NB4 (cell line): ENCODE results near the gene LTB4R.

ENCODE experiments used
- DNase-seq: peaks from one replicate; pipeline ENCODE4 v3.0.0; 2010; ENCODE audit warnings: low read depth
- H3K4me3 ChIP-seq: one replicate; pipeline ENCODE4 v1.5.1; 2011; ENCODE audit warnings: mild to moderate bottlenecking, low read depth, low read length, moderate library complexity
- MYC ChIP-seq: IDR thresholded peaks from 2 replicates; pipeline ENCODE4 v1.6.1; 2011; ENCODE audit warnings: low read depth, low read length
- POLR2A ChIP-seq: IDR thresholded peaks from 2 replicates; pipeline ENCODE4 v1.6.1; 2011; ENCODE audit warnings: mild to moderate bottlenecking; ENCODE audit not compliant: insufficient read length; ENCODE audit errors: extremely low read depth
- TF ChIP-seq, protein P1 (sequence below): IDR thresholded peaks from one replicate; pipeline ENCODE4 v1.5.1; 2012; ENCODE audit warnings: low read depth, low read length
- TF ChIP-seq, protein P2 (sequence below): IDR thresholded peaks from 2 replicates; pipeline ENCODE4 v1.6.1; 2011; ENCODE audit warnings: low read depth, low read length

LTB4R gene

DNA sequence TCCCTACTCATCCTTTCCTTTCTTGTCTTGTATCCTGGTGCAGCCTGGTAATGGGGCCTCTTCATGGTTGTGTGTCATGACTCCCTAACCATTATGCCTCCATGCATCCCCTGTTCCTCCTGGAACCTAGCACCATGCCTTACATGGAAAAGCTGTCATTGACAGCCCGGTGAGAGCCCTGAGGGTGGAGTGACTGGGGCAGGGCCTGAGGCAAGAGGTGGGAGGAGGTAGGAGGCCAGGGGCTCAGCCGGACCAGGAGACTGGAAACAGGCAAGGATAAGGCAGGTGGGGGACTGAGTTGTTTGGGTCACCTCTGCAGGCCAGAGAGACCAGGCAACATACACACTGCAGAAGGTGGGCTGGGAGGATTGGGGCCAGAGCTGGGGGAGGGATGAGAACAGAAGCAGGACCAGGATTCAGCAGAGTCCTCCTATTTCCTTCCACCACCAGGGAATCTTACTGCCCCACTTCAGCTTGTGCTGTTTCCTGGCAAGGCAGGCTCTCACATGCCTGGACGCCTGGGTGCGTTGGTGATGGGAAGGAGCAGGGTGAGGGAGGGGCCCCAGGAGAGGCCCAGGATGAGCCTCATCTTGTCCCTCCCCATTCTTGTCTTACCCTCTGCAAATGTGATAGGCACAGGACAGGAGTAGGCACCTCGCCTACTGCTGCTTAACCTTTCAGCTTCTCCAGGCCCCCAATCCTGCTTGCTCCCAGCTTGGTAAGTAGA lies 1.6 kb upstream of the LTB4R start, which contains the start of gene LTB4R2:
Gene LTB4R2, plus strand, starts transcription at position 603 of the 727 bp plus-strand sequence. CDS start 525 bp downstream, outside the sequence.
- no peak for TF ChIP-seq POLR2A
- TF ChIP-seq, protein P1, sequence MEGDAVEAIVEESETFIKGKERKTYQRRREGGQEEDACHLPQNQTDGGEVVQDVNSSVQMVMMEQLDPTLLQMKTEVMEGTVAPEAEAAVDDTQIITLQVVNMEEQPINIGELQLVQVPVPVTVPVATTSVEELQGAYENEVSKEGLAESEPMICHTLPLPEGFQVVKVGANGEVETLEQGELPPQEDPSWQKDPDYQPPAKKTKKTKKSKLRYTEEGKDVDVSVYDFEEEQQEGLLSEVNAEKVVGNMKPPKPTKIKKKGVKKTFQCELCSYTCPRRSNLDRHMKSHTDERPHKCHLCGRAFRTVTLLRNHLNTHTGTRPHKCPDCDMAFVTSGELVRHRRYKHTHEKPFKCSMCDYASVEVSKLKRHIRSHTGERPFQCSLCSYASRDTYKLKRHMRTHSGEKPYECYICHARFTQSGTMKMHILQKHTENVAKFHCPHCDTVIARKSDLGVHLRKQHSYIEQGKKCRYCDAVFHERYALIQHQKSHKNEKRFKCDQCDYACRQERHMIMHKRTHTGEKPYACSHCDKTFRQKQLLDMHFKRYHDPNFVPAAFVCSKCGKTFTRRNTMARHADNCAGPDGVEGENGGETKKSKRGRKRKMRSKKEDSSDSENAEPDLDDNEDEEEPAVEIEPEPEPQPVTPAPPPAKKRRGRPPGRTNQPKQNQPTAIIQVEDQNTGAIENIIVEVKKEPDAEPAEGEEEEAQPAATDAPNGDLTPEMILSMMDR, result no peak
- TF ChIP-seq MYC, result no peak
- TF ChIP-seq, protein P2, sequence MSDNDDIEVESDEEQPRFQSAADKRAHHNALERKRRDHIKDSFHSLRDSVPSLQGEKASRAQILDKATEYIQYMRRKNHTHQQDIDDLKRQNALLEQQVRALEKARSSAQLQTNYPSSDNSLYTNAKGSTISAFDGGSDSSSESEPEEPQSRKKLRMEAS, result no peak
- H3K4me3 ChIP-seq, result peak within 1 kb of the TSS; percentile 52
- no peak for DNase-seq

DNA sequence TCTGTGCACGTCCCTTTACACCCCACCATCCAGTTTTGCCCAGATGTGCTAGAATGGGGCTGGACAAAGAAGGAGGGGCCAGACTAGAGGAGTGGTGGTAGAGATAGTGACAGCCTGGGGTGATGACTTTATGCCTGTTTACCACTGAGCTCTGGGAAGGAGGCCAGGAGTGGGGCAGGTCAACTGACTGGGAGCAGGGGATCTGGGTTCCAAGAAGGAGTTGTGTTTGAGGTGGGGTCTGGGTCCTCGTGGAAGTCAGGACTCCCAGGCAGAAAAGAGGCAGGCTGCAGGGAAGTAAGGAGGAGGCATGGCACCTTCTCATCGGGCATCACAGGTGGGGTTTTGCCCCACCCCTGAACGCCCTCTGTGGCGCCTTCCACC lies 1.0 kb upstream of the LTB4R start:
- no peak for DNase-seq
- TF ChIP-seq, protein P1, result no peak
- TF ChIP-seq MYC (no peak), POLR2A (no peak)
- TF ChIP-seq, protein P2, result no peak
- peak overlapping the region; percentile 52 for H3K4me3 ChIP-seq

DNA sequence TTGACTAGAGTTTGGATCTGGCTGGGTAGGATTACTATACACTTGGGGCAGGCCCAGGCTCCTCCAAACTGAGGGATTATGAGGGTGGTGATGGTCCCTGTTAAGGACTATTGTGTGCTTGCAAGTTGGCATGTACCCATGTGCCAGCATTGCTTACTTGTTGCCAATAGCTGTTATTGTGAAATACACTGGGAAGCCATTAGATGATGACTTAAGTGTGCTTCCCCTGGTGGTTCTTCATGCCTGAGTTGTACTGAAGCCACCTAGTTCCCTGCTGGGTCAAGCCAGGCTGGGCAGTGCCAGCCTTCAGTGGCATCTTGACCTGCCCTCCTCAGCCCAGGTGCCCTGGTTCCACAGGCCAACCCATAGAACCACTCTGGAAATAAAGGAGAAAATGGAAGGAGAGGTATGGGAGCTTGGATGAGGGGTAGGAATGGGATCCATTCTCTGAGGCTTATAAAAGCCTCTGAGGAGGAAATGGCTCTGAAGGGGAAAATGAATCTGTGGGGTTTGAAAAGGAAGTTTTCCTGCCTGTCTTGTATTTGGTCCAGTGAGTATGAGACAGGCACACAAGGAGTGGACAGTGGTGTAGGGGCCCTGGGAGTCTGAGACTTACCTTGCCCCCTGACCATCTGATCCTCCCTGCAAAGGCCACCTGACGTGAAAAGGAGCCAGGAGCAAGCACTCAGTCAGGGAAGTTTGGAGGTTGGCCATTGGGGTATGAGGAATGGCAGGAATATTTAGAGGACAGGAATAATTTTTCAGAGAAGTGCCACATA lies 724 bp downstream of the LTB4R start:
- peak; percentile 58 for DNase-seq
- peak overlapping the region; percentile 63 for H3K4me3 ChIP-seq
- TF ChIP-seq POLR2A (no peak), MYC (0 out of 2 replicates have a peak, but pooled peaks have one; percentile 9)
- TF ChIP-seq, protein P2, result no peak
- TF ChIP-seq, protein P1, result no peak

DNA sequence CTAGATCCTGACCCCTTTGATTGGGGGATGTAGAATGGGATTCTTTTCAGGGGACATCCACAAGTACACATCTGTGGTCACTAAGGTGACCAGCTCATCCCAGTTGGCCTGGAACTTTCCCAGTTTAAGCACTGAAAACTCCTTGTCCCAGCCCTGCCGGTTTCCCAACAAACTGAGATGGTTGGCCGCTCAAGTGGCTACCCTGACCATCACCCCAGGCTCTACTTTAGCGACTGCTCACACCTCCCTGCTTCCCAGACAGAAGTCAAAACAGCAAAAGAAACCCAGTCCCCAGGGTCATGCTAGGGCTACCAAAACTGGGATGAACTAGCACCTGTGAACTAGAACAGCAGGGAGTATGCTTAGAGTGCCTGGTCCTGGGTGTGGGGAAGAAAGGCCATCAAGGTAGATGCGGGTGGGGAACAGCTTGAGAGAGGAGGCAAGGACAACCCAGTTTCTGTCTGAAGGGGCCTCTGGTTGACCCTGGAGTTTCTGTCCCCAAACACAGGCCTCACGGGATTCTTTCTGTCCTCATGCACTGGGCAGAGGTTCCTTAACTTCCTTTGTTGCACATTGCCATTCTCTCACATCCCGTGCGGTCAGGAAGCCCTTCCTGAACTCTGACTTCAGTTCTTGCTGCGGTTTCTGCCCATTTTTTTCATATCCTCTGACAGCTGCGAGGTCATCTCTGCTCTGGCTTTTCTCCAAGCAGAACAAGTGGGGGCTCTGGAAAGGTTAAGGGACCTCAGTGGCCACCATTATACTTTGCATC lies 1.6 kb downstream of the LTB4R start:
- TF ChIP-seq MYC, result peak; percentile 28; the same call in 1 of the 2 replicates
- TF ChIP-seq, protein P1, result no peak
- peak; percentile 74 for DNase-seq
- no peak overlapping the region for H3K4me3 ChIP-seq

DNA sequence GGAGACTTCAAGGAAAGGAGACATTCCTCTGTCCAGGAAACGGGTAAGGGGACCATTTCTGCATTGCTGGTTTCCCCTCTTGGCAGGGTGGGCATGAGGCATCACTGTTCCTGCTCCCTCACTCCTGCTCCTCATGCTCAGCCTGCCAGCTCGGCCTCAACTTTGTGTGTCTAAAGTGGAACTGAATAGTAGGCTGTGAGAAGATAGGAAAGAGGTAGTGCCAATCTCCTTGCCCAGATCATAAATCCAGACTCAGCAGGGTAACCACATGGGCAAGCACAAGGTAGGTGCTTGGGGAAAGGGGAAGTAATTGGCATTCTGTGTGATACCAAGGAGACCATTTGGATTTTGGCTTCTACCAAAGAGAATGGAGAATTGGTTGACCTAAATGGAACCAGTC lies 2.6 kb downstream of the LTB4R start:
- TF ChIP-seq MYC (no peak), POLR2A (no peak)
- TF ChIP-seq, protein P2, result no peak; the same call in 1 of the 2 replicates
- TF ChIP-seq, protein P1, result no peak
- no peak overlapping the region for H3K4me3 ChIP-seq
- DNase-seq, result peak; percentile 20
